ENCODE results near the gene NTN1.
"Not testable (repeated sequence)": the region's sequence is repeated elsewhere in the genome, so short reads cannot be mapped to it uniquely, and the experiment has no call there.

NTN1 gene

DNA sequence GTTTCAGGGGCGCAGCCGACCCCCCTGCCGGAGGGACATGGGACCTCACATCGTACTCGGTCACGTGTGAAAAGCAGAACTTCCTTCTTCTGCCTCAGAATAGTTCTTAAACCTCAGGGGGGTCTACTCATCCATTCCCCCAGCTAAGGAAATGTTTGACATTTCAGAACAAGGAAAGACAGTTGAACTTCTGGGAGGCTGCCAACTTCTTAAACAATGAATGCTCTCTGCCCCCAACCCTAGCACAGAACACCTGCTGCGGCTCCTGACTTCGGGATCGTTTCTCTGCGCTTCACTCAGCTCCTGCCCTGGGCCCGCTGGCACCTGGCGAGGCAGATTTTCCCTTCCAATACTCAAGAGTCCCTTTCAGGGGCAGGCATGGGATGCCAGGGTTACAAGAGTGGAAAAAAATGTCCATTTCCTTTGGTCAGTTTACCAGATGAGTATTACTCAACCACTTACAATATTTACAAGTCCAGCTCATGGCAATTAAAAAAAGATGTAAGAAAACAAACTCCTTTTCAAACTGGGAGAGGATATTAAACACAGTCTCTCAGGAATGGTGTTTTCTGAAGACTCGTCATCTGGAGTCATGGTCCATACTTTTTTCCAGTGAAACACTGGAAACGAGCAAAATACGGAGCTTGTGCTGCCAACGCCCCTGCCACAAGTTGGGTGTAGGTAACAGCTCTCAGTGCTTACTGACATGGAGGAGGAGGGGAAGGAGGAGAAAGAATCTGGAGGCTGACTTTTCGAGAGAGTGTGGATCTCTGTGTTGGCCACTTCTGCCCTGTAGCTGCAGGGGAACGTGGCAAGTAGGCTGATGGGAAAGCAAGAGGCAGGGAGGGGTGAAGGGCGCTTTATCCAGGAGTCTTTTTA lies 235.7 kb downstream of the NTN1 start:
- DNase-seq, result no peak

DNA sequence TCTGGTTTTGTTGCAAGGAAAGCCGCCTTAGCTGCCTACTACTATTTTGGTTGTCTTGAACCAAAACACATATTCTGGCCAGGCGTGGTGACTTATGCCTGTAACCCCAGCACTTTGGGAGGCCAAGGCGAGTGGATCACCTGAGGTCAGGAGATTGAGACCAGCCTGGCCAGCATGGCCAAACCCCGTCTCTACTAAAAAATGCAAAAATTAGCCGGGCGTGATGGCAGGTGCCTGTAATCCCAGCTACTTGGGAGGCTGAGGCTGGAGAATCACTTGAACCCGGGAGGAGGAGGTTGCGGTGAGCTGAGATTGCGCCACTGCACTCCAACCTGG lies 236.3 kb downstream of the NTN1 start:
- not testable (repeated sequence) for DNase-seq

DNA sequence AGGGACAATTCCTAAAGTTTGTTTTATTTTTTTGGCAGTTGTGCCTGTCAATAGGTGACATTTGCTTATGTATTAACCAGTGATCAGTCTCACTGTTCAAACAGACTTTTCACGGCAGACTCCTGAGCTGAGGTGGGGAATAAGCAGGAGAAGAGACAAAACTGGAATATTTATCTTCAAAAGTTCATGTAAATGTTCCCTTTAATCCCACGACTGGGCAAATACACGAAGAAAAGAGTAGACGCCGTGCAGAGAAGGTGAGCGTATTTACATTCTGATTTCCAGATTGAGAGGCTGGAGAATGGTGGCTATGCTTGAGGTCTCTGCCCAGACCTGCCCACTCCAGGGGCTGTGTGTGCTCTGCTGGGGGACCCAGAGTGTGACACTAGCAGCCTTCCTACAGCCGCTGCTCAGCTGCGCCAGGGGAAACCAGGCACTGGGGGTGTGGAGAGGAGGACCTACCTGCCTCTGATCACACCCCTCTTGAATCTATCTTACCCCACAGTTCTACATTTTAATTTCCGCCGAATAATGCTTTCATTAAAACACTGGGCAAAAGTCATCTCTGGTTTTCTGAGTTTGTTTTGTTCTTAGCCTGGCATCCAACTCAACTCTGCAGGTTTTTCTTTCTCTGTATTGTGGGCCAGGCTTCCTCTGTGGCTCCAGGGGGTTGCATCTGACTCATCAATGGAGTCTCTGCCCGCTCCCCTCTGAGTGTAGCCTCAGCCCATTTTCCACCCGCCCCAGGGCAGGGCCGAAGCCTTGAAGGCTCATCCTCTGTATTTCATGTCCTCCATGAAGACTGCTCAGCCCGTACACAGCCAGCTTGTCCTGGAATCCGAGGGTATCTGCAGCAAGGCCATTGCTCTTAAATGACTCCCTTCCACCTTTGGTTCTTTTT lies 237.1 kb downstream of the NTN1 start:
- no peak for DNase-seq

DNA sequence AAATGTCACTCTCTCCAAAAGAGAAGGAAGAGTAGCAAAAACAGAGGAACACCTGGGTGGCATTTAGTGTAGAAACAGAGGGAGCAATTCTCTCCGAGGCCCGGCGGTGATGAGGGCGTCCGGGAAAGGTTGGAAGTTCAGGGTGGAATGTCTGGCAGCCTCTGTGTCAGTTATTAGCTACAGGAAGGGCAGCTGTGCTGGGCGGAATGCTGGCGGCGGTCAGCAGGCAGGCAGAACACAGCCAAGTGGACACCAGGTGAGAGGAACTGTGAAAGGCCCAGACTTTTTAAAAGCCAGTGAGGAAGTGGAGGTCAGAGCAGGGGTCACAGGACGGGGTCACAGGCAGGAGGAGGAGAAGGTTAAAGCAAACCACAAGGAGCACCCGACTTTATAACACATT lies 238.1 kb downstream of the NTN1 start:
- DNase-seq, result no peak

DNA sequence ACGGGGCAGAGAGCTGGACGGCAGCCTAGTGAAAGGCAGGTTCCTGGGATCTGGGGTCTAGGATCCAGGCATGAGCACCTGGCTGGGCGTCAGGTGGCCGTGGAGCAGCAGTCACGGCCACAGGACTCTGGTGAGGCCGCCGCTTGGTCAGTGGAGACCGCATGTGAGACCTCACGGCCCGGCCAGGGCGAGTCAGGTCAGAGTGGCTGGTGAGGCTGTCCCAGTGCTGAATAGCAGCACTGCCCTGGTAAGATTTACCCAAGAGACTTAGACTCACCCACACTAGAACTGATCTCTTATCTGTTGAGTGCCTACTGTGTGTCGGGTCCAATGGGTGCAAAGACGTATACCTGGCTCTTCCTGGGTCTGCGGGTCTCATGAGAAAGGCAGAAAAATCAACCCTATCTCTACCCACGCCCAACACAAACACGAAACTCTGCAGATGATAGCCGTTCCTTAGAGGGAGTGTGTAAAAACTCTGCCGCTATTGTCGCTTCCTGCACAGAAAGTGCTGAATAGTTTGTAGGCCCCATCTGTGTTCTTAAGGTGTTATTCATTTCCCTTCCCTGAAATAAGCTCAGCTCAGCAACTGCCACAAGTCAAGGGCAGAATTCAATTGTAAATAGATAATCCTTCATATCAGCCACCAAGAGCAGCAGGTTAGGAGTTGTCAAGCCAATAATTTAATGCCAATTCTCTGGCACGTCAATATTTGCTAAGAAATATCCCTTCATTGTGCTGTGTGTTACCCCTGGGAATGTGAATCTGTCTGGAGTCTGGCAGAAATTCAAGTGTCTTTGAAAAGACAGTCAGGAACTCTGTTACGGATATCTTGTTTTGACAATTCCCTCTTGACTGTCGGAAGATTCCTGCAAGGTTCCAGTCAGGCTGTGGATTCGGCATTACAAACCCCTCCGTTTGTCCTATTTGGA lies 240.0 kb downstream of the NTN1 start:
- no peak for DNase-seq

DNA sequence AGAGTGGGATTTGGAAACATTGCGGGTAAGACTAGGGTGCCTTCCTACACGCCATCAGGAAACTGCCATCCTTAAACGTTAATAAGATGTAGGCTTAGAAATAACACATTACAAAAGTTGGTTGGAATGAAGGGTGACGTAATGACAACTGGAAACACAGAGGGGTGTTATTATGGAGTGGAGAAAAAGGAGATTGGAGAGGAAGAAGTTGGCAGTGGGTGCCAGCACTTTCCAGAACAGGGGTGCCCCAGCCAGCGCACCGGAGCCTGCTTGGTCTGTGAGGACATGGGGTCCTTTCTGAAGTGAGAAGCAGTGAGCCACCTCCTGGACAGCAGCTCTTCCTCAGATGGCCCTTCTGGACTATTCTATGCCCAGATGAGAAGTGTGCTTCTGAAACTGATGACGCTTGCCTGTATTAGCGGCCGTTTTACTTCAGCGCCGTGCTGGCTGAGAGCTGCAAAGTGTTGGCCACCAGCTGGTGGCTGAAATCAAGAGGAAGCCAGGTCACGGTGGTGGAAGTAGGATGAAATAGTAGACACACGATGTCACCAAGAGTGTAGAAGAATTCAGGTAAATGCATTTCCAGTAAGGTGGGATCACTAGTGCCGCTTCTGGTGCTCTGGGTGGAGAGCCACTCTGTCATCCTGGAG lies 244.8 kb downstream of the NTN1 start:
- DNase-seq, result no peak

DNA sequence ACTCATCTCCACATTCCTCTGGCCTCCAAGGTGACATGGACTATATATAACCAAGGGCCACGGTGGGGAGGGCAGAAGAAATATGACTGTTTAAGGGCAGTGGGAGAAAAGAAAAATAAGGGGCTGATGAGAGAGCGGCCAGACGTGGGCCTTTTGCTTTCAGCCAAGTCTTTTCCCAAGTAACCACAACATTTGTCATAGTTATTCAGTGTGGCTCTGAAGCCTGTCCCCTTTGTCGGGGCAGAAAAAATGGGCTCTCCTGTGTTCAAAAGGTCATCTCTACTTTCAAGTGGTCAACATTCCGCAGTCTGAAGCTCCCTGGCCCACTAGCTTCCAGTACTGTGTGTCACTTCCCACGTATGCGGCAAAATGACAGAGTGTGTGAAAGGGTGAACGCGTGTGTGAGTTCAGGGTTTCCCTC lies 245.4 kb downstream of the NTN1 start:
- no peak for DNase-seq

DNA sequence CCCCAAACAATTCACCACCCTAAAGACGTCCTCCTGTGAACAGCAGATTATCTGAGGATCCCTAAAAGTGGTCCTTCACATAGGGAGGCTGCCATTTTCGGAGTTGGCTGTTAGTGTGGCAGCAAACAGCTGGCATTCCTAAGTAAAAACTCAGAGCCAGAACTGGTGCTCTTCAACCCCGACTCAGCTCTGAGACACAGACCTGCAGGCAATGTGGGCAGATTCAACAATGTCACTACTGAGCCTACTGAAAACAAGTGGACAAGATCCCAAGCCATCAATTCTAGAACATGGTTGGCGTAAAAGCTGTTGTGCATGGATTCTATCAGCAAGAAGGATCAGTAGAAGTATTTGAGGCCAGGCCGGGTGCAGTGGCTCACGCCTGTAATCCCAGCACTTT lies 247.2 kb downstream of the NTN1 start:
- no peak for DNase-seq

DNA sequence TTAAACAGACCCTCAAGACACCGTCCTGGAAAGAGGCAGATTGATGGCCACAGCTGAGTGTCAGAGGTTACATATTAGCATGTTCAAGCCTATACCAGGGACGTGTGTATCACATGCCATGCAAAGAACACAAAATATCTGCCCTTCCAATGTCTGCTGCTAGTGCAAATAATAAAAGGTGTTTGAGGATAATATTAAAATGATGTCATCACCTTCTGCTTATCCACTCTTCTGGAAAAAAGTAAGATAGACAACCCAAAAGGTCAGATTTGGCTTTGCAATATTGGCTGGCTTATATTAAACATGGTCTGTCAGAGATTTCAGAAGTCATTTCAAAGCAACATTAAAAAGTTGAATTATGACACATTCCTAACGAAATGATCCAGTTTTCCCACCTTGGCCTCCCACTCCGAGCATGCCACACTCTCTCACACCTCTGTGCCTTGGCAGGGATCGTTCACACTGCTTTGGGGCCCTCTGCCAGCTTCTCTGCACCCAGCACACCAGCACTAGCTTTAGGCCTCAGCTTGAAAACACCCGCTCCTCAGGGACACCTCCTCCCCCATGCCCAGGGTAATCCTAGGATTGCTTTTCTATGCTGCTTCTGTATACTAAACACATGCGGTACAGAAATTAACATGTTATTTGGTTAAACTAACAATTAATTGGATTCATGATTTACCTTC lies 248.2 kb downstream of the NTN1 start:
- DNase-seq, result no peak

DNA sequence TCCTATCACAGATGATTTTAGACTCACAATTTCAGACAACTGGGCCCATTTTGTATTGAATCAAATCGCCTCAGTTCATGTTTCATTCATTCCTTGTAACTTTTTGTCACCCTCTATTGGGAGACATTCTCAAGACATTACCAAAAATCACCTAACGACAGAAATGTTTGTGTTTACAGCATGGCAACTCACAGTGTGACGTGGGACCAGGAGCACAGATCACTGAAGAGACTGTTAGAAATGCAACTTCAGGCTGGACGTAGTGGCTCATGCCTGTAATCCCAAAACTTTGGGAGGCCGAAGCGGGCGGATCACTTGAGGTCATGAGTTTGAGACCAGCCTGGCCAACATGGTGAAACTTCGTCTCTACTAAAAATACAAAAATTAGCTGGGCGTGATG lies 249.6 kb downstream of the NTN1 start:
- no peak for DNase-seq

DNA sequence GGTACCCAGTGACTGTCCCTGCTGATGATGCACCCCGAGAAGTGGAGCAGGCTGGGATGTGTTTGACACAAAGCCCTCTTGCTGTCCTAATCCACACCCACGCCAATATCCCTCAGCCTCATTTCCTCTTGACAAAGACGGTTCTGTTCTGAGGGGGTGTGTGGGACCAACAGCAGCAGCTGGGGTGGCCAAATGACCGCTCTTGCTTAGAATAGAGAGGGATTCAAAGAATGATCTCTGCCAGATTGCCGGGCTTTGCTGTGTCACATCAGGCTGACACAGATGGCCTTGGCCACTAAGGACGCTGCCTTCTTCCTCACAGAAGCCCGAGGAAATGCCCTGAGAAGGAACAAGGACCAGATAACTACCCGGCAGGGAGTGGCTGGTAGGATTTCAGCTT lies 250.7 kb downstream of the NTN1 start:
- no peak for DNase-seq

DNA sequence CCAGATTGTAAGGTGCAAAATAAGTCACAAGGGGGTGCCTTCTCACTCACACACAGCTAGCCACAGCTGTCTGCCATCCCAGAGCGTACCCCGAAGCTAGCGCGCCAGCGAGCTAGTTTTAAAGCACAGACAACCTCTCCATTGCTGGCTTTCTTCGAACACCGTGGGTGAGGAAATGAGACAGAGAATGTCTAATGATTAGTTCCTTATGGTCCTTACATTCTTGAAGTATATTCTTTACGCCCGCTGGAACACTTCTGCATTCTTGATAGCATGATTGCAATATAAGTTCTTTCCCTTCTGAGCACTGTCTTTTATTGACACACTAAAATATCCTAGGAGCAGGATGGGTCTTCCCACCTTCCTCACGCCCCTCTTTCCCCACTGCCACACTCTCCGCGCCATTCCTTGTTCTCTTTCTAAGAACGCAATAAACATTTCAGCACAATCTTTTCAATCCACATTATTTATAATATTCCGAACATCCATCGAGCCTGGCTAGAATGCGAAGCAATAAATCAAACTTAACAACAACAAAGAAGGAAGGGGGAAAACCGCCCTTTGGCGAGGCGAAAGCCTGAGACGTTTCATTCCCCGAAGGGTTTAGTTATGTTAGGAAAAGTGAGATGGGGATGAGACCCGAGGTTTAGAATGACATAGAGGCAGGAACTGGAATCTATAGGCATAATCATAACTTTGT lies 251.3 kb downstream of the NTN1 start:
- no peak for DNase-seq

DNA sequence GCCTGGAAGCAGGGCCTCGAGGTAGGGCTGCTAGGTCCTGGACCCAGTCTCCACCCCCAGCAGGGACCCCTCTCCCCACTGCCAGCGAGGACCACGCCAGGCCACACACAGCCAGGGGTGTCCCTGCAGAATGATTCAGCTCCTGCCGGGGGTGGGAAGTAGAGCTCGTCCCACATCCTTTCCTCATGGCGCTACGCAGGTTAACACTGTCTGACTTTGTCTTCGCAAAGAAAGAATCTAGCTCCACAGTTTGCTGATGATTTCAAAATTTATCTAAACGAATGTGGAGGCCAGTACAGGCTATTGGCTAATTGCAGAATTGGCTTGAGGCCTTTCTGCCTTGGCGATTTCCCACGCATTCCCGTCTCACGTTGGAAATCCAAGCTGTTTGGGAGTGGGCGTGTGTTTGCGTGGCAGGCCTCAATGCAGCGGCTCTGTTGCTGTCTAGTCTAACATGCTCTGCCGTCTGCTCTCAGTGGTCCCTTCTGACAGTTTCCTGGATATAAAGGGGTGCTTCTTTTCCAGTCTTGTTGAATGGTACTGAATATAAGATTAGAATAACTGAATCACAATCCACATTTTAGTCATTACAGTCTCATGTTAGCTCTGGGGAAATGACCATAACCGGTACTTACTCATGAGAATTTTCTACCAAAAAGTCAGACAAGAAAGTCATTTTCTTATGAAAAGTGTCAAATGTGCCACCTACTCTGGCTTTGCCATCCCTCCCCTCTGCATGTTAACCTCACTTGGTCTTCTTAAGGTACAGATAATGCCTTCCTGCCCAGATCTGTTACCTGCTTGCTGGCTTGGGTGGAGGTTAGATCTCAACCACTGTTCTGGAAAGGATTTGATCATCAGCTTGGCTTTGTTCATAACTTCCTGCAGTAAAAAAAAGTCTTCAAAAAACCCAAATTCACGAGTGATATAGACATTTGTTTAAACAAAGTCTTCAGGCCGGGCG lies 252.4 kb downstream of the NTN1 start:
- peak; percentile 63 for DNase-seq

DNA sequence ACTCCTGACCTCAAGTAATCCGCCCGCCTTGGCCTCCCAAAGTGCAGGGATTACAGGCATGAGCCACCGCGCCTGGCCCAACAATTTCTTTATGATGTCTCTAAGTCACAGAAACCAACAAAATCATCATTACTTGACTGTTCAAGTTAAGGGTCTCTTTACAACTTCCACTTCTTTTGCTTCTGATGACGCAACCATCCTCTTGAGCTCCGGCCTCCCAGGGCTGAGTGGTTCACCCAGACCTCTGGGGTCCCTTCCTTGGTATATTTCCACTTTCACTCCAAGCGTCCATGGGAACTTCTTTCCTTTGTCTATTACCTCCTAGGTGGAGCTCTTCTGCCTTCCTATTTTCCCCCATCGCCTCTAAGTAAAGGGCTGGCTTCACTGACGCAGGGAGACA lies 253.7 kb downstream of the NTN1 start:
- no peak for DNase-seq

DNA sequence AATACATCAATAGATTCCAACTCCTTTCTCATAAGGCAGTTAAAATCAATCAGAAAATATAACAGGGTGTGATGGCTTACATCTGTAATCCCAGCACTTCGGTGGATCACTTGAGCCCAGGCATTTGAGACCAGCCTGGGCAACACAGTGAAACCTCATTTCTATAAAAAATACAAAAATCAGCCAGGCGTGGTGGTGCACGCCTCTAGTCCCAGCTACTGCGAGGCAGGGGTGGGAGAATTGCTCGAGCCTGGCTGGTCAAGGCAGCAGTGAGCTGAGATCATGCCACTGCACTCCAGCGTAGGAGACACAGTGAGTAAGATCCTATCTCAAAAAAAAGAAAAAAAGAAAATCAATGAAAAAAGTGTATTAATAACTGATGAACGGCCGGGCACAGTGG lies 258.6 kb downstream of the NTN1 start:
- DNase-seq, result no peak

DNA sequence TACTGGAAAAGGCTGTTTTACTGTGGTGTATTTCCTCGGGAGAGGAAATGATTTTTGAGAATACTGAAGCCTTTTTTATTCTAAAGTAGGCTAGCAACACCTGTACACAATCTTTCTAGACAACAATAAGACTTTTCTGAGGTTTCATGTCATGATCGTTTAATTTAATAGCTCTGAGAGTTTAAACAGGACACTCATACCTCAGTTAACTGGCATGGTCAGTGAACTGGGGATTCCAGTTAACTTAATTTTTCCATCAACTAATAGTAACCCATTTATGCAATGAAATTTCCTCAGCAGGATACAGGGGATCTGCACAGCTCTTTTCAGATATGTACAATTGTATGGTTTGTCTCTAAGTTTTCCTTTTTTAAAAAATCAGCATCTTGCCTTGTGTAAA lies 262.6 kb downstream of the NTN1 start:
- no peak for DNase-seq

DNA sequence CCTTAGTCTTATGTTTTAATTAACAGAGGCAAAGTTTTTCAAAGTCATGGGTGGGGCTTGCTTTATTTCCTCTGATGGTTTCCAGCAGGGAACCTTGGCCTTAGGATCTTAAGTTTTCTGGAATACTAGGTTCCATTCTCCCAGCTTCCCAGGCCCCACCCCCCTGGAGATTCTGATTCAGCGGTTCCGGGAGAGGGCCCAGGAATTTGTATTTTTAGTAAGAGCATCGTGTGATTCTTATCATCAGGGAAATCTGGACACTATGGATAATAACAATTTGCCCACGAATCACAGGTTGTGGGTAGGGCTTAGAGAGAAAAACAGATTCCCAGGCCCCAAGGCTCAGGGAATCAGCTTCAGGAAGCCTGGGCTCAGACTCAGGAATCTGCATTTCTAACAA lies 263.6 kb downstream of the NTN1 start:
- no peak for DNase-seq

DNA sequence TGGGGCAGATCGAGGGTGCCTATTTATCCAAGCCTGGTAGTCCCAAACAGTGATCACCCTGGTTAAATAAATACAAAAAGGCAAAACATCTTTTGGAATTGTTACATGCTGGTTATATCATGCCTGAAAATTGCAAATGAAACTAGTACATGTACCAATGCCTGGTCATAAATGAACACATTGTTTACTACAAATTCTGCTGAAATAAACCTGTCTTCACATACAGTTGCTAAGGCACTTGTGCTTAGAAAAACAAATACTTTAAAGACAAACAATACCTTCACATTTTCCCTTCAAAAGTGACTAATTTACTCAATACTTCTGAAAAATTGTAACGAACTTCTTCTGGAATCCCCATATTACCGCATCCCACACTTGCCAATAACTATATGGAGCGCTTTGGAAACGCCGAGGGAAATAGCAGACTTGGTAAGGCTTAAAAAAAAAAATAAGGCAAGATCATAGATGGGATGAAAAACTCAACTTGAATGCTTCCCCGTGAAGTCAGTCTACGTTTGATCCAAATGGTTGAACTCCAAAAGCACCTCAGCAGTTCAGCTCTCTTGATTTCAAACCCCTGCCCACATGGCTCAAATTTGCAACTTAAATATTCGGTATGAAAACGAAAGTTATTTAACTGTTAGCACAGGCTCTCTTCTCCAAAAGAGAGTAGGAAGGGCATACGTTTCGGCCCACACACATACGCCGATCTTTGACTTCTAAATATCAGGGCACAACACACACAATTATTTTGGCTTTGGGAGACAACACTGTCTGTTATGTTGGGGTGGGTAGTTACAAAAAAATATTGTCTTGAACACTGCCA lies 264.5 kb downstream of the NTN1 start:
- DNase-seq, result no peak

DNA sequence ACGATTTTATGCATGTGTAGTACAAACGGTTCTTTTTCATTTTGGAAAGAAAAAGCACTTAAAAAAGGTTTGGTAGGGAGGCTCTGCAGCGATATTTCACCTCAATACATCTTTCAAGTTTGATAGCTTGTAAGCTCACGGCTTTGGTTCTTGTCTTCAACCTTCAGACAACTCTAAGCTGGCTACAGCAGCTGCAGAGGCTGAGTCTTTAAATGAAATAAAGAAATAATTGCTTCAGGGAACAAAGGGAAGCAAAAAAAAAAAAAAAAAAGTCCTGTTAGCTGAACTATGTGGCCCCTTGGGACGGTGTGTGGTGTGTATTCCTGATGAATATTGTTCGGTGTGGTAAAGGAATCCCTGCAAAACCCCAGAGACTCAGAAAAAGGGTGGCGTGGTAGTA lies 265.1 kb downstream of the NTN1 start:
- peak; percentile 28 for DNase-seq

Data from activated CD8-positive, alpha-beta memory T cell treated with anti-CD3 and anti-CD28 coated beads for 24 hours (primary cell).